Uterus (tissue), 2 donors: ENCODE results near the gene C14orf180.

Experiments
- POLR2A ChIP-seq, 2 donors: fragments of 450-650 bp; IDR thresholded peaks; one replicate each; pipeline ENCODE4 v1.6.1; 2016; ENCODE audit warnings: antibody characterized with exemption in 2 of 2, mild to moderate bottlenecking in 1 of 2, moderate library complexity in 1 of 2
- TF ChIP-seq, protein P1 (sequence below), 4 experiments: fragments of 200-600 bp in 2 of 4; fragments of 450-650 bp in 2 of 4; sonication (generic) in 2 of 4; IDR thresholded peaks; one replicate each; pipeline ENCODE4 v1.5.1; 2016 to 2019; ENCODE audit warnings: antibody characterized with exemption in 4 of 4, mild to moderate bottlenecking in 2 of 4, moderate library complexity in 1 of 4

DNA sequence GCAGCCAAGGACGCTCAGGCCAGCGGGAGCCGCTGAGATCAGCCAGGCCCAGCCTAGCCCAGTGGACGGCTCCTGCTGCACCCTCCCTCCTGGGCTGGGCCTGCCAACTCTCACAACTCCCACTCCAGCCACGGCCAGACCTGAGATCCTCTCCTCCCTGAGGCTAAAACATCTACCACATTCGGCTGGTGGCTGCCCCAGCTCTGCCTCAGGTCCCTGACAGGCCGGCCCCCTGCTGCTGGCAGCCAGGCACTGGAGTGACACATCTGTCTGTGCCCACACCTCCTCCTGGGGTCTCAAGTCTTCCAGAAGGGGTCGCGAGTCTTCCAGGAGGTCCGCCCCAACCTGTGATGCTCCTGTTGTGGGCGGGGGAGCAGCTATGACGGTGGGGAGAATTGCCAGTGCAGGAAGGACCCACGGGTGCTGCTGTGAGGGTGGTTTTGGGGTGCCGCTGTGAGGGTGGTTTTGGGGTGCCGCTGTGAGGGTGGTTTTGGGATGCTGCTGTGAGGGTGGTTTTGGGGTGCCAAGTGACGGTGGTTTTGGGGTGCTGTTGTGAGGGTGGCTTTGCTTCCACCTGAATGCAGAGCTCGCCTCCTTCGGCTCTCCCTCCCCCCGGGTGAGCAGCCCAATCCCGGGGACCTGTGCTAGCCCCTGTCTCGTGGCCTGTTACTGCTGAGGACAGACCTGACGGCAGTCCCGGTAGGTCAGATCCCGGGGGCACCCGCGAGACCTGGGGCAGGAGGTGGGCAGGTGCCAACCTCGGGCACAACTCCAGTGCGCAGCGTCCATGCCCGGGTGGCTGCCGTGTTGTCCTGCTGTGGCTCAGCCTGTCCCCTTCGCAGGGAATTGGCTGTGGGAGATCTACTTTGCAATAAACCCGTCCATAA is 27.5 kb upstream of the C14orf180 start:
- TF ChIP-seq, protein P1, sequence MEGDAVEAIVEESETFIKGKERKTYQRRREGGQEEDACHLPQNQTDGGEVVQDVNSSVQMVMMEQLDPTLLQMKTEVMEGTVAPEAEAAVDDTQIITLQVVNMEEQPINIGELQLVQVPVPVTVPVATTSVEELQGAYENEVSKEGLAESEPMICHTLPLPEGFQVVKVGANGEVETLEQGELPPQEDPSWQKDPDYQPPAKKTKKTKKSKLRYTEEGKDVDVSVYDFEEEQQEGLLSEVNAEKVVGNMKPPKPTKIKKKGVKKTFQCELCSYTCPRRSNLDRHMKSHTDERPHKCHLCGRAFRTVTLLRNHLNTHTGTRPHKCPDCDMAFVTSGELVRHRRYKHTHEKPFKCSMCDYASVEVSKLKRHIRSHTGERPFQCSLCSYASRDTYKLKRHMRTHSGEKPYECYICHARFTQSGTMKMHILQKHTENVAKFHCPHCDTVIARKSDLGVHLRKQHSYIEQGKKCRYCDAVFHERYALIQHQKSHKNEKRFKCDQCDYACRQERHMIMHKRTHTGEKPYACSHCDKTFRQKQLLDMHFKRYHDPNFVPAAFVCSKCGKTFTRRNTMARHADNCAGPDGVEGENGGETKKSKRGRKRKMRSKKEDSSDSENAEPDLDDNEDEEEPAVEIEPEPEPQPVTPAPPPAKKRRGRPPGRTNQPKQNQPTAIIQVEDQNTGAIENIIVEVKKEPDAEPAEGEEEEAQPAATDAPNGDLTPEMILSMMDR (IDR thresholded peaks at IDR 0.05), result no peak
- no peak for TF ChIP-seq POLR2A (IDR thresholded peaks at IDR 0.05)
